ENCODE data around the gene PSMA3. TPM values are rescaled to one million over a fixed set of nuclear protein-coding genes. Genes with fewer than 3 reads are reported as not detected.

Gene PSMA3
- total and polyA plus RNA-seq, 7 experiments from 2014 or later, result 76.5 to 357 (median 117) TPM

DNA sequence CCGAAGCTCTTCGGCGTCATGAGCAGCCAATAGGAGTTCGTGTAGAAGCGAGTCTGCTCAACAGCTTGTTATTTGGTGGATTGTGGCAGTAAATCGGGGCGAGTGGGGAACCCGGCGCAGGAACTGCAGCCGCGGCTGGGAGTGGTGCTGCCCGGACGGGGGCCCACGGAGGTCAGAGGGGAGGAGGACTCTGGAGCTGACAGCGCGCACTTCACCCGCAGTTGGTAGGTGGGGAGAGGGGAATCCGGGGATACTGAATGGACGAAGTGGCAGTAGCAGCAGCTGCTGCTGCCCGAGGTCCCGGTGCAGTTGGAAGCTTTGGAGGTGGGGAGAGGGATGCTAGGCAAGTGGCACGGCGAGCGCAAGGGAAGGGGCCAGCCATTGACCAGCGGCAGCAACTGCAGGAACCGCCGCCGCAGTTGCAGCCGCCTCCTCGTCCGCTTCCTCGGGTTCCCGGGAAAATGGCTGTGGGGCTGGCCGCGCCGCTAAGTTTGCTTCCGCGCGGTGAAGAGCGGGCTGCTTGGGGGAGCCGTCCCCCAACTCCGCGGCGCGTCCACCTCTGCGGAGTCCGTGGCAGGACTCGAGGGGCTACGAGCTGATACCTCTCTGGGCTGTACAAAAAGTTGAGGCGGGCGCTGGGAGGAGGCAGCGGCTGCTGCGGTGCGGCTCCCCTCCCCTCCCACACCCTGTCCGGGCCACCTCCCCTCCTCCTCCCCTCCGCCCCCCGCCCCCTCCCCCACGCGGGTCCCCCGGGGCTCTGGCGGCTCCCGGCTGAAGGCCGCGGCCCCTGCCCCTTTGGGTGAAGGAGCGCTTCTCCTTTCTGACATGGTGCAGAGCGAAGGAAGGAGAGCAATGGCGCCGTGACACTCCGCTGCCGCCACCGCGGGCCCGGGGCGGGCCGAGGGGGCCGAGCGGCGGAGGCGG is 54.1 kb downstream of the PSMA3 start, which contains the start of gene ARID4A:
Gene ARID4A, plus strand, starts transcription at position 79 of the 924 bp plus-strand sequence. CDS start 1,300 bp downstream, outside the sequence.
- Mint-ChIP-seq H3K27me3 (no peaks in the 10 kb centered on the region), H3K27ac (peak within 1 kb of the TSS in 6 of 9 donors; percentile 88 to 96 (median 94)), H3K4me3 (peak within 1 kb of the TSS in 7 of 10 donors; percentile 89 to 99 (median 97)), H3K4me1 (peaks cover 32 to 64% (median 56%) of the 10 kb centered on the region in 7 donors), H3K9me3 (no peaks in the 10 kb centered on the region), H3K36me3 (peaks cover 0 to 28% (median 15%) of the 10 kb centered on the region in 5 donors)
- Histone ChIP-seq H3K4me3 (ENCODE audit: low read length) (peak within 1 kb of the TSS; percentile 91), H3K9me3 (ENCODE audit: control insufficient read depth in 2 of 3, low read length in 3 of 3) (no peaks in the 10 kb centered on the region), H3K27me3 (ENCODE audit: control insufficient read depth in 2 of 2, insufficient read depth in 2 of 2, low read length in 2 of 2) (no peaks in the 10 kb centered on the region), H3K4me1 (ENCODE audit: control insufficient read depth in 2 of 2, insufficient read depth in 2 of 2, low read length in 2 of 2) (peaks cover 17 to 23% of the 10 kb centered on the region in 2 donors), H3K27ac (ENCODE audit: low read depth, low read length) (peak within 1 kb of the TSS; percentile 94), H3K36me3 (ENCODE audit: control insufficient read depth in 2 of 3, insufficient read depth in 3 of 3, low read length in 3 of 3) (peaks cover 0 to 25% (median 2%) of the 10 kb centered on the region in 3 experiments)
- intact Hi-C loops (cut with micrococcal nuclease), result loop anchor here (1.0 to 5.0 kb wide), 20 partner anchors 10 to 1950 kb away; partner anchors contain the start of genes DAAM1 (in 2 of the 2), KIAA0586 (in 2 of the 2), PSMA3 (in 2 of the 2) and TIMM9 (in 2 of the 2)
- POLR2A ChIA-PET, result interaction anchor here (0.6 to 5.5 kb wide), 43 partner anchors 7 to 1950 kb away, joined by 3 to 63 read pairs (median 4); partner anchors contain the start of genes ACTR10, DAAM1, JKAMP and KIAA0586
- peak; percentile 1 for ATAC-seq
- CTCF ChIA-PET, result interaction anchor here (0.7 to 0.9 kb wide), 4 partner anchors 9 to 129 kb away, joined by 3 to 4 read pairs (median 3); partner anchors contain the start of genes KIAA0586, TIMM9 and TOMM20L
- DNase-seq, result peak in 8 of 9 donors; percentile 8 to 80 (median 34)

DNA sequence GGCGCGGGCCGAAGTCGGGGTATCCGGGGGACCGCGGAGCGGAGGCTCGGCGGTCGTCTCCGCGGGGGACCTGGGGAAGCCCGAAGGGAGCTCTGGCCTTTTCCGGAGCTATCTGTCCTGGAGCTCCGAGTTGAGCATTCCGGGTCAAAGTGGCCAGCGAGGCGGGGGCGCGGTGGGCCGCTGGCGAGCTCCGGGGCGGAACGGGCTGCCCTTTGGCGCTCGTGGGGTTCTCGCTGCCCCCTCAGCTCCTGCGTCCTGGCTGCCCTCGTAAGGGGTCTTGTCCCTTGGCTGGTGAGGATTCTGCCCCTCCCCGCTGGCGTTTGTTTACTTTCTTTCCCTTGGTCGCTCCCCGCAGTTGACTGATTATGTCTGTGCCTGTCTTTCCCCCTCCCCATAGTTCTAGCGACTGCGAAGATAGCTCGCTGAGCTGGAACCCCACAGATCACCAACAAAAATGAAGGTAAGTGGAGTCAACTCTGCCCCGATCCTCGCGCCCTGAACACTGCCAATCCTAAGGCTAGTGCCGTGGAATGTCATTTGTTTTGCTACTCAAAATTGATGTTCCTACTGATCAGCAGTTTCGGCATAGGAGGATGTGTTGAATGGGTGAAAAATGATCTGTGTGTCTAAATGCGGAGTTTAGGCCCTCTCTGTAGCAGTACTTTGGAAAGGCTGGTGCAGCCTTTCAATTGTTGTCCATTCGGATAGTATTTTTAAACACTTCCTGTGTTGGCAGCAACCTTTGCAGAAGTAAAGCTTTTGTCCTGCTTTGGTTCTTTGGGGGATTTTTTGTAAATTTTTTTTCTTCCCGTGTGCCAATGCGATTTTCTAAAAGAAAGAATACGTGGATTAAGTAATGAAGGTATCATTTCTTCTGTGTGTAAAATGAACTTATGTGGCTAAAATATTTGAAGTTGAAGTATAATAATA is 55.0 kb downstream of the PSMA3 start:
- Histone ChIP-seq H3K36me3 (ENCODE audit: control insufficient read depth in 2 of 3, insufficient read depth in 3 of 3, low read length in 3 of 3) (peaks cover 0 to 19% (median 0%) of the 10 kb centered on the region in 3 experiments), H3K4me3 (ENCODE audit: low read length) (peak overlapping the region; percentile 65), H3K9me3 (ENCODE audit: control insufficient read depth in 2 of 3, low read length in 3 of 3) (no peaks in the 10 kb centered on the region), H3K4me1 (ENCODE audit: control insufficient read depth in 2 of 2, insufficient read depth in 2 of 2, low read length in 2 of 2) (peaks cover 14 to 23% of the 10 kb centered on the region in 2 donors), H3K27ac (ENCODE audit: low read depth, low read length) (peak overlapping the region; percentile 75), H3K27me3 (ENCODE audit: control insufficient read depth in 2 of 2, insufficient read depth in 2 of 2, low read length in 2 of 2) (no peaks in the 10 kb centered on the region)
- ATAC-seq (no peak), DNase-seq (peak in 2 of 9 donors; percentile 25 to 33)
- H3K36me3 Mint-ChIP-seq, result peaks cover 0 to 25% (median 9%) of the 10 kb centered on the region in 5 donors
- ChIA-PET POLR2A (interaction anchor here (1.0 to 5.5 kb wide), 13 partner anchors 8 to 127 kb away, joined by 3 to 63 read pairs (median 17); partner anchors contain the start of genes ACTR10, KIAA0586, PSMA3 and TIMM9), CTCF (interaction anchor here (0.7 kb wide), 1 partner anchor 128 kb away, joined by 3 read pairs; the partner anchor contains the start of genes KIAA0586 and TIMM9)
- peaks cover 25 to 61% (median 49%) of the 10 kb centered on the region in 7 donors for H3K4me1 Mint-ChIP-seq
- no peaks in the 10 kb centered on the region for H3K27me3 Mint-ChIP-seq
- intact Hi-C loops (cut with micrococcal nuclease), result loop anchor here (2.0 to 5.0 kb wide), 5 partner anchors 63 to 1949 kb away; partner anchors contain the start of genes AP5M1 (in 1 of the 2), EXOC5 (in 1 of the 2) and PPM1A (in 1 of the 2)
- peak overlapping the region in 8 of 10 donors; percentile 89 to 99 (median 97) for H3K4me3 Mint-ChIP-seq
- no peaks in the 10 kb centered on the region for H3K9me3 Mint-ChIP-seq
- peak overlapping the region; percentile 83 to 96 (median 94) for H3K27ac Mint-ChIP-seq

DNA sequence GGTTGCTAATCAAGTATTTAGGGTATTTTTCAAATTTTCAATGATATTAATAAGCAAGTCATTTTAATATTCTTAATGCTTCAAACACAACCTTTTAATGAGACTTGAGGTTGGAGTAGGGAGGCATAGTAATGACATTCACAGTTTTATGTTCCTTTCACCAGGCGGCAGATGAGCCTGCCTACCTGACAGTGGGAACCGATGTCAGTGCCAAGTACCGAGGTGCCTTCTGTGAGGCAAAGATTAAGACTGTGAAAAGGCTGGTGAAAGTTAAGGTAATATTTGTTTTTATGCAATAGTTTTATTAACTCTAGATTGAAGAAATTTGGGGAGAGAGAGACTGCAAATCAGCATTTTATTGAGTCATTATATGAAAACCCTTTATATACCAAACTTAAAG is 56.8 kb downstream of the PSMA3 start:
- H3K27ac Mint-ChIP-seq, result no peak overlapping the region
- peak overlapping the region in 1 of 10 donors; percentile 13 for H3K4me3 Mint-ChIP-seq
- H3K27me3 ChIP-seq (ENCODE audit: control insufficient read depth in 2 of 2, insufficient read depth in 2 of 2, low read length in 2 of 2), result no peaks in the 10 kb centered on the region
- H3K27ac ChIP-seq (ENCODE audit: low read depth, low read length), result no peak overlapping the region
- intact Hi-C loops (cut with micrococcal nuclease), result no loop called here
- peaks cover 0 to 22% (median 5%) of the 10 kb centered on the region in 5 donors for H3K36me3 Mint-ChIP-seq
- peaks cover 19 to 51% (median 44%) of the 10 kb centered on the region in 7 donors for H3K4me1 Mint-ChIP-seq
- ChIA-PET CTCF (no interaction called here), POLR2A (interaction anchor here (5.5 kb wide), 1 partner anchor 126 kb away, joined by 49 read pairs; the partner anchor contains the start of genes KIAA0586 and TIMM9)
- DNase-seq (no peak), ATAC-seq (no peak)
- no peaks in the 10 kb centered on the region for H3K9me3 Mint-ChIP-seq
- H3K9me3 ChIP-seq (ENCODE audit: control insufficient read depth in 2 of 3, low read length in 3 of 3), result no peaks in the 10 kb centered on the region
- no peaks in the 10 kb centered on the region for H3K27me3 Mint-ChIP-seq
- H3K36me3 ChIP-seq (ENCODE audit: control insufficient read depth in 2 of 3, insufficient read depth in 3 of 3, low read length in 3 of 3), result peaks cover 7 to 22% (median 12%) of the 10 kb centered on the region in 3 experiments
- H3K4me3 ChIP-seq (ENCODE audit: low read length), result no peak overlapping the region
- H3K4me1 ChIP-seq (ENCODE audit: control insufficient read depth in 2 of 2, insufficient read depth in 2 of 2, low read length in 2 of 2), result peaks cover 13 to 18% of the 10 kb centered on the region in 2 donors

DNA sequence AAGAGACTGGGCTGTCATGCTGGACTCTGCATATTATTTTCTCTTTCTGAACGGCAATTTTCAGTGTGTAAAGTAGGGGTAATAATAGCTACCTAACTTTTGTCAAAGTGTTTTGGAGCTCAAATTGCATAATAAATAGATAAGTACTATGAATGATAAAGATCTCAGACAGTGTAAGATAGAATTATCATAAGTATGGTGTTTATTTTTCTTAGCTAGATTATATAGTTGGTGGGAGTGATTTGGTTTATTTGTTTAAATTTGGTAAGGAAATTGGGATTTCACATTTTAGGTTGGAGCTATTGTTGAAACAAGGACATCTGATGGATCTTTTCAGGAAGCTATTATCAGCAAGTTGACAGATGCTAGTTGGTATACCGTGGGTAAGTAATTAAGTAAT is 61.1 kb downstream of the PSMA3 start:
- CTCF ChIA-PET, result interaction anchor here (0.6 kb wide), 1 partner anchor 16 kb away, joined by 3 read pairs; no protein-coding TSS in a partner anchor
- peaks cover 20 to 63% (median 37%) of the 10 kb centered on the region in 7 donors for H3K4me1 Mint-ChIP-seq
- no peak overlapping the region for H3K4me3 Mint-ChIP-seq
- peak overlapping the region in 1 of 9 donors; percentile 2 for H3K27ac Mint-ChIP-seq
- DNase-seq (no peak), ATAC-seq (no peak)
- no peaks in the 10 kb centered on the region for H3K27me3 Mint-ChIP-seq
- H3K27me3 ChIP-seq (ENCODE audit: control insufficient read depth in 2 of 2, insufficient read depth in 2 of 2, low read length in 2 of 2), result no peaks in the 10 kb centered on the region
- H3K27ac ChIP-seq (ENCODE audit: low read depth, low read length), result no peak overlapping the region
- H3K36me3 Mint-ChIP-seq, result peaks cover 5 to 28% (median 19%) of the 10 kb centered on the region in 5 donors
- POLR2A ChIA-PET, result interaction anchor here (0.6 to 1.6 kb wide), 4 partner anchors 8 to 90 kb away, joined by 3 to 4 read pairs (median 3); partner anchors contain the start of genes ARID4A and TOMM20L
- no peaks in the 10 kb centered on the region for H3K9me3 ChIP-seq (ENCODE audit: control insufficient read depth in 2 of 3, low read length in 3 of 3)
- intact Hi-C loops (cut with micrococcal nuclease), result loop anchor here in 1 of 2 donors (2.0 kb wide), 1 partner anchor 13 kb away; no protein-coding TSS in a partner anchor
- H3K4me1 ChIP-seq (ENCODE audit: control insufficient read depth in 2 of 2, insufficient read depth in 2 of 2, low read length in 2 of 2), result peaks cover 1 to 4% of the 10 kb centered on the region in 2 donors
- H3K9me3 Mint-ChIP-seq, result no peaks in the 10 kb centered on the region
- H3K36me3 ChIP-seq (ENCODE audit: control insufficient read depth in 2 of 3, insufficient read depth in 3 of 3, low read length in 3 of 3), result peaks cover 7 to 30% (median 14%) of the 10 kb centered on the region in 3 experiments
- no peak overlapping the region for H3K4me3 ChIP-seq (ENCODE audit: low read length)

GRCh38 chr14:58307597-58308316 is 63.1 kb downstream of the PSMA3 start:
- ChIA-PET CTCF (interaction anchor here (1.0 to 1.3 kb wide), 2 partner anchors 10 to 15 kb away, joined by 3 read pairs; partner anchors contain the start of gene ARID4A), POLR2A (interaction anchor here (2.7 kb wide), 1 partner anchor 9 kb away, joined by 14 read pairs; the partner anchor contains the start of gene ARID4A)
- Mint-ChIP-seq H3K27me3 (no peaks in the 10 kb centered on the region), H3K9me3 (no peaks in the 10 kb centered on the region), H3K36me3 (peaks cover 5 to 26% (median 16%) of the 10 kb centered on the region in 5 donors), H3K4me1 (peaks cover 12 to 54% (median 26%) of the 10 kb centered on the region in 7 donors), H3K4me3 (no peak overlapping the region), H3K27ac (peak overlapping the region in 2 of 9 donors; percentile 32 to 57)
- ATAC-seq (no peak), DNase-seq (no peak)
- intact Hi-C loops (cut with micrococcal nuclease), result no loop called here
- Histone ChIP-seq H3K36me3 (ENCODE audit: control insufficient read depth in 2 of 3, insufficient read depth in 3 of 3, low read length in 3 of 3) (peaks cover 7 to 38% (median 14%) of the 10 kb centered on the region in 3 experiments), H3K27ac (ENCODE audit: low read depth, low read length) (no peak overlapping the region), H3K9me3 (ENCODE audit: control insufficient read depth in 2 of 3, low read length in 3 of 3) (no peaks in the 10 kb centered on the region), H3K27me3 (ENCODE audit: control insufficient read depth in 2 of 2, insufficient read depth in 2 of 2, low read length in 2 of 2) (no peaks in the 10 kb centered on the region), H3K4me3 (ENCODE audit: low read length) (no peak overlapping the region), H3K4me1 (ENCODE audit: control insufficient read depth in 2 of 2, insufficient read depth in 2 of 2, low read length in 2 of 2) (no peaks in the 10 kb centered on the region)
